Upper lobe of right lung (tissue), 1 donor: ENCODE data around the gene PLCH1. TPM values are rescaled to one million over a fixed set of nuclear protein-coding genes. Genes with fewer than 3 reads are reported as not detected.

Experiments
- ATAC-seq: fragments of 200-7000 bp; cut with Tn5 transposase; one replicate; pipeline ENCODE4 v1.9.1; 2020; ENCODE audit warnings: mild to moderate bottlenecking, moderate library complexity
- DNase-seq: peaks from one replicate; pipeline ENCODE4 v3.0.0-alpha.2; 2020
- H3K27ac ChIP-seq: fragments of 200-600 bp; one replicate; pipeline ENCODE4 v1.8.0; 2022
- H3K27me3 ChIP-seq: fragments of 200-600 bp; one replicate; pipeline ENCODE4 v1.8.0; 2022; ENCODE audit warnings: mild to moderate bottlenecking
- H3K36me3 ChIP-seq: fragments of 200-600 bp; one replicate; pipeline ENCODE4 v1.8.0; 2022
- H3K4me1 ChIP-seq: fragments of 200-600 bp; one replicate; pipeline ENCODE4 v1.8.0; 2022
- H3K4me3 ChIP-seq: fragments of 200-600 bp; one replicate; pipeline ENCODE4 v1.8.0; 2022; ENCODE audit warnings: mild to moderate bottlenecking
- H3K9me3 ChIP-seq: fragments of 200-600 bp; one replicate; pipeline ENCODE4 v1.8.0; 2022
- intact Hi-C: fragments of 100-400 bp; cut with DNase I; formaldehyde crosslinking; loops from one replicate; pipeline ENCODE4 v1.11.0; 2022
- total RNA-seq: library from RNA; stranded (reverse); fragmentation: NEBNext Ultra II Directional; extraction: Animal tissue kit (Norgen Biotek cat#: 25700); gene quantifications from one replicate; pipeline ENCODE4 v1.2.1, GENCODE V29; 2021
- TF ChIP-seq, protein P1 (sequence below): fragments of 200-600 bp; IDR thresholded peaks from one replicate; pipeline ENCODE4 v1.8.0; 2022; ENCODE audit warnings: antibody characterized with exemption
- donor health status: DM: no; HTN: yes; CAD: no; lungs with severe emphysema.

PLCH1 gene
- total RNA-seq, 1 donor from 2014 or later = 12.1 TPM

DNA sequence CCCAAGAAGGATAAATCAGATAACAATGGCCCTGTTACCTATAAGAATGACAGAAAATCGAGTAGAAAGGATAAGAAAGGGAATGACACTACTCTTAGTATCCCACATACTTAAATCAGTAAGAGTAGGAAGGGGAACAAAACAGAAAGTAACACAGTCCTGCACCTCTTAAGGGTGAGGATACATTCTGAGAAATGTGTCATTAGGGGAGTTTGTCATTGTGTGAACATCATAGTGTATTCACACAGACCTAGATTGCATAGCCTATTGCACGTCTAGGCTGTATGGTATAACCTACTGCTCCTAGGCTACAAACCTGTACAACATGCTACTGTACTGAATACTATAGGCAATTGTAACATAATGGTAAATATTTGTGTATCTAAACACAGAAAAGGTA is 142.6 kb downstream of the PLCH1 start:
- no peaks in the 10 kb centered on the region for H3K4me1 ChIP-seq
- ATAC-seq = no peak
- intact Hi-C loops = no loop called here
- no peak overlapping the region for H3K27ac ChIP-seq
- DNase-seq = no peak
- no peaks in the 10 kb centered on the region for H3K27me3 ChIP-seq
- H3K4me3 ChIP-seq = no peak overlapping the region
- no peaks in the 10 kb centered on the region for H3K9me3 ChIP-seq
- TF ChIP-seq, protein P1, sequence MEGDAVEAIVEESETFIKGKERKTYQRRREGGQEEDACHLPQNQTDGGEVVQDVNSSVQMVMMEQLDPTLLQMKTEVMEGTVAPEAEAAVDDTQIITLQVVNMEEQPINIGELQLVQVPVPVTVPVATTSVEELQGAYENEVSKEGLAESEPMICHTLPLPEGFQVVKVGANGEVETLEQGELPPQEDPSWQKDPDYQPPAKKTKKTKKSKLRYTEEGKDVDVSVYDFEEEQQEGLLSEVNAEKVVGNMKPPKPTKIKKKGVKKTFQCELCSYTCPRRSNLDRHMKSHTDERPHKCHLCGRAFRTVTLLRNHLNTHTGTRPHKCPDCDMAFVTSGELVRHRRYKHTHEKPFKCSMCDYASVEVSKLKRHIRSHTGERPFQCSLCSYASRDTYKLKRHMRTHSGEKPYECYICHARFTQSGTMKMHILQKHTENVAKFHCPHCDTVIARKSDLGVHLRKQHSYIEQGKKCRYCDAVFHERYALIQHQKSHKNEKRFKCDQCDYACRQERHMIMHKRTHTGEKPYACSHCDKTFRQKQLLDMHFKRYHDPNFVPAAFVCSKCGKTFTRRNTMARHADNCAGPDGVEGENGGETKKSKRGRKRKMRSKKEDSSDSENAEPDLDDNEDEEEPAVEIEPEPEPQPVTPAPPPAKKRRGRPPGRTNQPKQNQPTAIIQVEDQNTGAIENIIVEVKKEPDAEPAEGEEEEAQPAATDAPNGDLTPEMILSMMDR = no peak
- H3K36me3 ChIP-seq = no peaks in the 10 kb centered on the region

DNA sequence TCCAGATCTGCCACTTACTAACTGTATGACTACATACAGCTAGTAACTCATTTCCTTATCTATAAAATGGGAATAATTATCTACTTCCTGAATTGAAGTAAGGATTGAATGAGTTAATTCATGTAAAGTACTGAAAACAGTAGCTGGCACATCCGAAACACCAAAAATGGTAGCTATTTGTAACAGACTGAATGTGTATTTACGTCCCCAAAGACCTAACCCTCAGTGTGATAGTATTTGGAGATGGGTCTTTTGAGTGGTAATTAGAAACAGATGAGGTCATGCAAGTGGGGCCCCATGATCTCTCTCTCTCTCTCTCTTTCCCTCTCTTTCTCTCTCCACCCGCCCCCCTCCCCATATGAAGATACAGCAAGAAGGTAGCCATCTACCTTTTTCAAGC is 146.2 kb downstream of the PLCH1 start:
- Histone ChIP-seq H3K27ac (no peak overlapping the region), H3K4me3 (no peak overlapping the region), H3K27me3 (no peaks in the 10 kb centered on the region), H3K36me3 (no peaks in the 10 kb centered on the region), H3K9me3 (no peaks in the 10 kb centered on the region), H3K4me1 (no peaks in the 10 kb centered on the region)
- intact Hi-C loops = no loop called here
- DNase-seq = no peak
- TF ChIP-seq, protein P1 = no peak
- ATAC-seq = no peak

DNA sequence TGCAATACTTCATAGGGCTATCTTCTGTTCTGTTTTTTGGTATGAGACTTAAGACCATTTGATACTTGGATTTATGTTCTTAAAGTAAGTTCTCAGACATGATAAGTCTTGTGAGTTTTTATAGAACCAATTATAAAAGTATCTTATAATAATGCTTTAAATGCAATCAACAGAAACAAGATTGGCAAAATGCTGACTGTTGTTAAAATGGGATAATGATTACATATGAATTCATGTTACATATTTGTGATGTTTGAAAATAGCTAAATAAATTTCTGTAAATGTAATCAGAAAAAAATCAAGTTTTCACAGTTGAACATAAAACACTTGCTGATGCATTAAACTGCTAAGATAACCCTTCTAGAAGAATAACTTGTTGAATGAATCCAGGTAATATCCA is 148.3 kb downstream of the PLCH1 start:
- ATAC-seq = no peak
- no peak overlapping the region for H3K27ac ChIP-seq
- H3K36me3 ChIP-seq = no peaks in the 10 kb centered on the region
- H3K9me3 ChIP-seq = no peaks in the 10 kb centered on the region
- no peaks in the 10 kb centered on the region for H3K4me1 ChIP-seq
- no peaks in the 10 kb centered on the region for H3K27me3 ChIP-seq
- H3K4me3 ChIP-seq = no peak overlapping the region
- DNase-seq = no peak
- TF ChIP-seq, protein P1 = no peak
- intact Hi-C loops = no loop called here

DNA sequence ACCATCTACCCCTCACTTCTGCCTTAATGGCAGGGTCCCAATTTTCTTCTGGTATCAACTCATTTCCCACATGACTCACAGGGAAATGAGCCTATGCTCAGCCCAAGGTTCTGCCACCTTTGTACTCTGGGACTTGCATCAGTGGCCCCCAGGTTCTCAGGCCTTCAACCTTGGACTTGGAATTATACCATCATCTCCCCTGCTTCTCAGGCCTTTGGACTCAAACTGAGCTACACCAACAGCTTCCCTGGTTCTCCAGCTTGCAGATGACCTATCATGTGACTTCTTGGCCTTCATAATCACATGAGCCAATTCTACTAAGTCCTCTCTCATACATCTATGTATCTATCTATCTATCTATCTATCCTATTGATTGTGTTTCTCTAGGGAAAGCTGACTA is 149.5 kb downstream of the PLCH1 start:
- no peaks in the 10 kb centered on the region for H3K27me3 ChIP-seq
- no peaks in the 10 kb centered on the region for H3K9me3 ChIP-seq
- H3K4me1 ChIP-seq = no peaks in the 10 kb centered on the region
- DNase-seq (no peak), ATAC-seq (no peak)
- no peak overlapping the region for H3K4me3 ChIP-seq
- TF ChIP-seq, protein P1 = no peak
- no peak overlapping the region for H3K27ac ChIP-seq
- intact Hi-C loops = no loop called here
- H3K36me3 ChIP-seq = no peaks in the 10 kb centered on the region

DNA sequence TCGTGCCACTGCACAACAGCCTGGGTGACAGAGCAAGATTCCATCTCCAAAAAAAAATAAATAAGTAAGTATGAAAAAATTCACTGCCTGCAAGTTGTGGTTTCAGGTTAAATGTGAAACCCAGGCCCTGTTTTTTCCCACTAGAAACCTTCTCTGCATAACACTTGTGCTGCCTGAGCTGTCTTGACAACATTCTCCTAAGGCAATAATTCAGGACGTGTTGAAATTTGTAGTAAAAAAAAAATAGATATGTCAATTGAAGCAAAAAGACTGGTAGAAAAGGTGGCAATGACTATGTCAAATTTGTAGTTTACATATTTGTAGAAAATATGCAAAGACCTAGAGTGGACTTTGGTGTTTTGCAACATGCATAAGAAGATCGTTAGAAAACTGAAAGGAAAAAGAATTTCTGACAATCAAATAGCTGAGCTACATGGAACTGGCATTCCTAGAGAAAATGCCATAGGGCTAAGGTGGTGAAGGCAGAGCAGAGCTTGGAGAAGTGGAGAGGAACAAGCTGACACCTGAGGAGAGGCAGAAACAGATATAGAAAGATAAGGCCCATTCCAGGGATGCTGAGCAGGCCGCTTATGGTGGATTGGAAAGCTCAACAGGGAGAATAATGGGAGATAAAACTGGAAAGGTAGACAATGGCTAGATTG is 150.2 kb downstream of the PLCH1 start:
- ATAC-seq (no peak), DNase-seq (no peak)
- Histone ChIP-seq H3K27ac (no peak overlapping the region), H3K27me3 (no peaks in the 10 kb centered on the region), H3K36me3 (no peaks in the 10 kb centered on the region), H3K4me3 (no peak overlapping the region), H3K9me3 (no peaks in the 10 kb centered on the region), H3K4me1 (no peaks in the 10 kb centered on the region)
- TF ChIP-seq, protein P1 = no peak
- intact Hi-C loops = no loop called here

DNA sequence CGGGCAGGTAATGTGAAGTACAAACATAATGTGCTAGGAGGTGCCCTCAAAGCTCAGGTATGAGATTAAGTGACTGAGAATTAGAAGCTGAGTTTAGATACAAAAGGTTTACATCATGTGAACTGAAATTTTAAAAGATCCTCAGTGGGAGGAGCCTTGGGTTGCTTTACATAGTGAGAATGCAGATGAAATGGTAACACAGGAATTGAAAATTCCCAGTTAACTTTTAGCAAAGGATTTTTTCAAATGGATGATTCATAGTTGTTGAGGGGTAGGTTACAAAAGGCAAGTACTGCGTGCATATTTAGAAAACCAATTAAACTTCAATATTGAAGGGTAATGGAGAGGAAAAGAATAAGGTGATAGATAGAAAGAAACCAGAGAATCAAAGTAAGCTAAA is 157.3 kb downstream of the PLCH1 start:
- DNase-seq (no peak), ATAC-seq (no peak)
- intact Hi-C loops = no loop called here

More for the DNA sequence above, 157.3 kb downstream of the PLCH1 start:
- no peaks in the 10 kb centered on the region for H3K4me1 ChIP-seq
- no peaks in the 10 kb centered on the region for H3K27me3 ChIP-seq
- H3K27ac ChIP-seq = no peak overlapping the region
- no peaks in the 10 kb centered on the region for H3K9me3 ChIP-seq
- H3K4me3 ChIP-seq = no peak overlapping the region
- TF ChIP-seq, protein P1 = no peak
- no peaks in the 10 kb centered on the region for H3K36me3 ChIP-seq
